ENCODE results near the gene TMEM115. TPM values are rescaled to one million over a fixed set of nuclear protein-coding genes. Genes with fewer than 3 reads are reported as not detected.

The TMEM115 gene
- total and polyA plus RNA-seq, 9 of the 15 experiments (the other 6 are each of a cell fraction or from before 2014, with no cell fraction given): 1.6 to 26.9 (median 14.1) TPM

DNA sequence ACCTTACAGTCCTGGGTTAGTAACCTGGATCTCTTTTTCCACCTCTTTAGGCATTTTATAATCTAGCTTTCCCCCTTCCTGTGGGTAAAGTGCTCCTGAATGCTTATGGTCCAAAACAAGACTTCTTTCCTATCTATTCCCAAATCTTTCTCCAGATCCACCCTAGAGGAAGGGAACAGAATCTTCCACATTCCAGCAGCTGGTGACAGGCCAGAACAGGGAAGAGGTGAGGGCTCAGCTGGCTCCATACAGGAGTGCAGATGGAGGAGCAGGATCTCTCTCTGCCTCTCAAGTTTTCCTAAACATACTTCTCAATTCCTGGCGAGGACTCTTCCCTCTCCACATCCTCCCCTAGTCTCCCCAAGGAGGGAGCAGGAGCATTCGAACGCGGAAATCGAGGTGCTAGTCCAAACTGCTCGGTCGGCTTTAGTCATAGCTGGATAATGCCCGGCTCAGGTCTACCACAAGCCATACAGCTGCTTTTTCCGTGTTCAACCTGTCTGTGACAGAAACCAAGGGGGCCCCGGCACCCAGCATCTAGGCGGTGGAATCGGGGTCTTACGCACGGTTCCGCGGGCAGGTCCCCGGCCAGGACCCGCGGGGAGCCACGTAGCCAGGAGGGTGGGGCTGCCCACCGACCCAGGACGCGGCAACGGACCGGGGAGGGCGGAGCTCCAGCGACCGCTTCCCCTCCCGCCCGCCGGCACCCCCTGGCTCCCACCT lies 22.7 kb downstream of the TMEM115 start:
- ChIA-PET POLR2A (interaction anchor here (0.6 to 2.5 kb wide), 23 partner anchors 9 to 936 kb away, joined by 3 to 31 read pairs (median 3); partner anchors contain the start of genes CYB561D2, HYAL1, NPRL2 and TUSC2), CTCF (ENCODE audit: low intra/inter-chr PET ratio) (no interaction called here)
- H4K20me1 ChIP-seq (replicated peaks; ENCODE audit: control insufficient read depth, insufficient read depth, low read length): peaks cover 14% of the 10 kb centered on the region
- 0% methylated on average over 7 of the region's 31 CpGs for WGBS (ENCODE audit: insufficient coverage, low coverage, missing lambda C conversion rate)
- 0 out of 2 replicates have a peak overlapping the region, but pooled peaks have one; percentile 11 for H2AFZ ChIP-seq (ENCODE audit: low read depth, low read length)
- peak overlapping the region; percentile 99 for H3K27ac ChIP-seq (ENCODE audit: extremely low read depth, low read depth, low read length)
- no peaks in the 10 kb centered on the region for H3K27me3 ChIP-seq (ENCODE audit: control insufficient read depth in 2 of 2, insufficient read depth in 2 of 2, low read length in 2 of 2)
- H3K79me2 ChIP-seq (ENCODE audit: control insufficient read depth, insufficient read depth, low read length): peaks cover 85% of the 10 kb centered on the region
- peak overlapping the region; percentile 96 for H3K4me3 ChIP-seq
- H3K4me2 ChIP-seq (ENCODE audit: insufficient read depth, low read length): peak overlapping the region; percentile 95
- no peaks in the 10 kb centered on the region for H3K9me3 ChIP-seq (replicated peaks; ENCODE audit: control insufficient read depth, insufficient read depth, low read depth, low read length)
- intact Hi-C loops (cut with micrococcal nuclease) (no loop called here), in situ Hi-C loops (cut with MboI) (no loop called here)
- TSS peak; percentile 41 for BruUV-seq (replicated peaks)
- peaks cover 27 to 40% of the 10 kb centered on the region in 2 experiments; a peak in 4 of 5 replicates for H3K4me1 ChIP-seq (replicated peaks in 1 of 2; ENCODE audit: control insufficient read depth in 2 of 2, insufficient read depth in 2 of 2, low read length in 2 of 2)
- peak; percentile 35 for ATAC-seq
- peak in 2 of 4 experiments; percentile 66 to 68 for DNase-seq (ENCODE audit: extremely low read depth in 1 of 4, low spot score in 3 of 4)
- peaks cover 4% of the 10 kb centered on the region for H3K9me1 ChIP-seq (ENCODE audit: control insufficient read depth, insufficient read depth, low read length)
- H3K9ac ChIP-seq (ENCODE audit: insufficient read depth in 1 of 2, low read depth in 2 of 2, low read length in 2 of 2): peak overlapping the region; percentile 98 to 99
- no peak for FAIRE-seq
- H3K36me3 ChIP-seq (ENCODE audit: control insufficient read depth, insufficient read depth, low read length): peaks cover 46% of the 10 kb centered on the region; the same call in 2 of the 3 replicates
- TF ChIP-seq ZNF165 (CRISPR knock-in tag; IDR thresholded peaks at IDR 0.05; ENCODE audit: borderline replicate concordance): no peak
- peak in 1 of 2 experiments; percentile 74 for TF ChIP-seq E2F6 (IDR thresholded peaks at IDR 0.05; ENCODE audit: borderline replicate concordance in 1 of 2, extremely low read depth in 1 of 2, insufficient read depth in 1 of 2, insufficient read length in 1 of 2, low read depth in 1 of 2, low read length in 1 of 2, poor library complexity in 1 of 2, severe bottlenecking in 1 of 2)
- TF ChIP-seq PHTF2 (CRISPR knock-in tag; IDR thresholded peaks at IDR 0.05): no peak
- no peak for TF ChIP-seq DEAF1 (CRISPR knock-in tag; IDR thresholded peaks at IDR 0.05)
- no peak for TF ChIP-seq ZFP91 (CRISPR knock-in tag; IDR thresholded peaks at IDR 0.05)
- TF ChIP-seq HNRNPK (IDR thresholded peaks at IDR 0.05; ENCODE audit: low read depth, low read length, poor library complexity, severe bottlenecking): no peak
- TF ChIP-seq ATF7 (IDR thresholded peaks at IDR 0.05): no peak
- 0 out of 2 replicates have a peak, but pooled peaks have one; percentile 15 for TF ChIP-seq ZBTB1 (CRISPR knock-in tag; IDR thresholded peaks at IDR 0.05; ENCODE audit: borderline replicate concordance, low read depth)
- no peak for TF ChIP-seq ZNF232 (CRISPR knock-in tag; IDR thresholded peaks at IDR 0.05)
- TF ChIP-seq, protein P1, sequence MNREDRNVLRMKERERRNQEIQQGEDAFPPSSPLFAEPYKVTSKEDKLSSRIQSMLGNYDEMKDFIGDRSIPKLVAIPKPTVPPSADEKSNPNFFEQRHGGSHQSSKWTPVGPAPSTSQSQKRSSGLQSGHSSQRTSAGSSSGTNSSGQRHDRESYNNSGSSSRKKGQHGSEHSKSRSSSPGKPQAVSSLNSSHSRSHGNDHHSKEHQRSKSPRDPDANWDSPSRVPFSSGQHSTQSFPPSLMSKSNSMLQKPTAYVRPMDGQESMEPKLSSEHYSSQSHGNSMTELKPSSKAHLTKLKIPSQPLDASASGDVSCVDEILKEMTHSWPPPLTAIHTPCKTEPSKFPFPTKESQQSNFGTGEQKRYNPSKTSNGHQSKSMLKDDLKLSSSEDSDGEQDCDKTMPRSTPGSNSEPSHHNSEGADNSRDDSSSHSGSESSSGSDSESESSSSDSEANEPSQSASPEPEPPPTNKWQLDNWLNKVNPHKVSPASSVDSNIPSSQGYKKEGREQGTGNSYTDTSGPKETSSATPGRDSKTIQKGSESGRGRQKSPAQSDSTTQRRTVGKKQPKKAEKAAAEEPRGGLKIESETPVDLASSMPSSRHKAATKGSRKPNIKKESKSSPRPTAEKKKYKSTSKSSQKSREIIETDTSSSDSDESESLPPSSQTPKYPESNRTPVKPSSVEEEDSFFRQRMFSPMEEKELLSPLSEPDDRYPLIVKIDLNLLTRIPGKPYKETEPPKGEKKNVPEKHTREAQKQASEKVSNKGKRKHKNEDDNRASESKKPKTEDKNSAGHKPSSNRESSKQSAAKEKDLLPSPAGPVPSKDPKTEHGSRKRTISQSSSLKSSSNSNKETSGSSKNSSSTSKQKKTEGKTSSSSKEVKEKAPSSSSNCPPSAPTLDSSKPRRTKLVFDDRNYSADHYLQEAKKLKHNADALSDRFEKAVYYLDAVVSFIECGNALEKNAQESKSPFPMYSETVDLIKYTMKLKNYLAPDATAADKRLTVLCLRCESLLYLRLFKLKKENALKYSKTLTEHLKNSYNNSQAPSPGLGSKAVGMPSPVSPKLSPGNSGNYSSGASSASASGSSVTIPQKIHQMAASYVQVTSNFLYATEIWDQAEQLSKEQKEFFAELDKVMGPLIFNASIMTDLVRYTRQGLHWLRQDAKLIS (CRISPR knock-in tag; IDR thresholded peaks at IDR 0.05): no peak; the same call in 1 of the 2 replicates
- TF ChIP-seq ZC3H4 (CRISPR knock-in tag; IDR thresholded peaks at IDR 0.05; ENCODE audit: borderline replicate concordance): no peak
- no peak for TF ChIP-seq HDAC2 (IDR thresholded peaks at IDR 0.05)
